Measurements from ENCODE around the gene F10.

Gene F10

GRCh38 chr13:113082198-113083021 lies 40.2 kb upstream of the F10 start:
- ATAC-seq, result no peak
- no peak for TF ChIP-seq PATZ1 (CRISPR knock-in tag; IDR thresholded peaks at IDR 0.05; ENCODE audit: borderline replicate concordance)
- TF ChIP-seq CREB5 (CRISPR knock-in tag; IDR thresholded peaks at IDR 0.05; ENCODE audit: low read depth), result no peak
- TF ChIP-seq ZFP30 (CRISPR knock-in tag; IDR thresholded peaks at IDR 0.05), result no peak
- no peak for TF ChIP-seq SNAI2 (CRISPR knock-in tag; IDR thresholded peaks at IDR 0.05)
- no peak for TF ChIP-seq TOX (CRISPR knock-in tag; IDR thresholded peaks at IDR 0.05; ENCODE audit: borderline replicate concordance)
- no peak for TF ChIP-seq ZC3H10 (CRISPR knock-in tag; IDR thresholded peaks at IDR 0.05)
- TF ChIP-seq ZFP3 (CRISPR knock-in tag; IDR thresholded peaks at IDR 0.05), result no peak
- no peak for TF ChIP-seq ZNF565 (CRISPR knock-in tag; conservative IDR thresholded peaks at IDR 0.05; ENCODE audit: low read depth)
- TF ChIP-seq CSDC2 (CRISPR knock-in tag; IDR thresholded peaks at IDR 0.05), result no peak
- no peak for TF ChIP-seq CSRNP3 (CRISPR knock-in tag; IDR thresholded peaks at IDR 0.05)
- TF ChIP-seq POU6F1 (CRISPR knock-in tag; IDR thresholded peaks at IDR 0.05; ENCODE audit: borderline replicate concordance, low read depth), result no peak
- TF ChIP-seq RARB (CRISPR knock-in tag; IDR thresholded peaks at IDR 0.05), result no peak
- no peak for TF ChIP-seq PPARA (CRISPR knock-in tag; IDR thresholded peaks at IDR 0.05; ENCODE audit: borderline replicate concordance)
- no peak for TF ChIP-seq ISL1 (CRISPR knock-in tag; IDR thresholded peaks at IDR 0.05)
- TF ChIP-seq ZNF70 (CRISPR knock-in tag; IDR thresholded peaks at IDR 0.05), result no peak

- ATAC-seq, result no peak
- TF ChIP-seq TSHZ2 (CRISPR knock-in tag; IDR thresholded peaks at IDR 0.05) (no peak), ZNF8 (CRISPR knock-in tag; IDR thresholded peaks at IDR 0.05) (no peak), CREB5 (CRISPR knock-in tag; IDR thresholded peaks at IDR 0.05; ENCODE audit: low read depth) (no peak), TCF4 (CRISPR knock-in tag; IDR thresholded peaks at IDR 0.05; ENCODE audit: borderline replicate concordance) (no peak), ZNF565 (CRISPR knock-in tag; conservative IDR thresholded peaks at IDR 0.05; ENCODE audit: low read depth) (no peak), ARNTL (CRISPR knock-in tag; IDR thresholded peaks at IDR 0.05; ENCODE audit: borderline replicate concordance, low read depth) (no peak), BACH2 (CRISPR knock-in tag; IDR thresholded peaks at IDR 0.05; ENCODE audit: borderline replicate concordance) (no peak), SNAI2 (CRISPR knock-in tag; IDR thresholded peaks at IDR 0.05) (no peak), TOX (CRISPR knock-in tag; IDR thresholded peaks at IDR 0.05; ENCODE audit: borderline replicate concordance) (no peak), ISL1 (CRISPR knock-in tag; IDR thresholded peaks at IDR 0.05) (no peak), RARB (CRISPR knock-in tag; IDR thresholded peaks at IDR 0.05) (no peak), ZNF70 (CRISPR knock-in tag; IDR thresholded peaks at IDR 0.05) (no peak), CSRNP3 (CRISPR knock-in tag; IDR thresholded peaks at IDR 0.05) (no peak), OSR1 (CRISPR knock-in tag; IDR thresholded peaks at IDR 0.05) (no peak), PPARA (CRISPR knock-in tag; IDR thresholded peaks at IDR 0.05; ENCODE audit: borderline replicate concordance) (no peak)
These were observed 39.6 kb upstream of the F10 start for GRCh38 chr13:113083022-113083373.

Data from SK-N-SH treated with all-trans-retinoic acid at 6 μM for 48 hours (cell line).